ENCODE results near the gene MACF1.
A peak's percentile ranks its signal among the peaks of the same experiment; 100 is the strongest.
"Not testable (repeated sequence)": the region's sequence is repeated elsewhere in the genome, so short reads cannot be mapped to it uniquely, and the experiment has no call there.

The MACF1 gene

DNA sequence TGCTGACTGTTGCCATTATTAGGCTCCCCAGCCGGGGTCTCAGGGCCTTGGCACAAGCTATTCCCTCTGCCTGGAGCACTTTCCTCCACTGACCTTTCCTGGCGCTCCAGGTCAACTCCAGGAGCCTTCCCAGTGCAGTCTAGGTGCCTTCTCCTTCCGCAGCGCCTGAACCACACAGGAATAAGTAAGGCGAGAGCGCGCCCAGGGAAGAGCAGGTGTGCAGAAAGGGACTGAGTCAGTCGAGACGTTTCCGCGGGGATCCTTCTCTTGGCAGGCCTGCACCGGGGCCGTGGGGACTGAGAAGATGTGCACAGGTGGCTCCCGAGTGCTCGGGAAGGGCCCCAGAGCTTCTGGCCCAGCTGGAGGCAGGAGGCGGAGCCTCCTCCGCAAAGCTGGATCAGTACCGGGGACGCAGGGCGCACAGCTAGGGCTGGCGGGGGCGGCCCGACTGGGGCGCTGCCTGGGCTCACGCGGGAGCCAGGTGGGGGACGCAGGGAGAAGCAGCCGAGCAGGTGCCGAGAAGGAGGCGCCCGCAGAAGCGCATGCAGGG lies 286.2 kb downstream of the MACF1 start:
- no peak for DNase-seq (ENCODE audit: low read depth in 2 of 3, low spot score in 1 of 3)

DNA sequence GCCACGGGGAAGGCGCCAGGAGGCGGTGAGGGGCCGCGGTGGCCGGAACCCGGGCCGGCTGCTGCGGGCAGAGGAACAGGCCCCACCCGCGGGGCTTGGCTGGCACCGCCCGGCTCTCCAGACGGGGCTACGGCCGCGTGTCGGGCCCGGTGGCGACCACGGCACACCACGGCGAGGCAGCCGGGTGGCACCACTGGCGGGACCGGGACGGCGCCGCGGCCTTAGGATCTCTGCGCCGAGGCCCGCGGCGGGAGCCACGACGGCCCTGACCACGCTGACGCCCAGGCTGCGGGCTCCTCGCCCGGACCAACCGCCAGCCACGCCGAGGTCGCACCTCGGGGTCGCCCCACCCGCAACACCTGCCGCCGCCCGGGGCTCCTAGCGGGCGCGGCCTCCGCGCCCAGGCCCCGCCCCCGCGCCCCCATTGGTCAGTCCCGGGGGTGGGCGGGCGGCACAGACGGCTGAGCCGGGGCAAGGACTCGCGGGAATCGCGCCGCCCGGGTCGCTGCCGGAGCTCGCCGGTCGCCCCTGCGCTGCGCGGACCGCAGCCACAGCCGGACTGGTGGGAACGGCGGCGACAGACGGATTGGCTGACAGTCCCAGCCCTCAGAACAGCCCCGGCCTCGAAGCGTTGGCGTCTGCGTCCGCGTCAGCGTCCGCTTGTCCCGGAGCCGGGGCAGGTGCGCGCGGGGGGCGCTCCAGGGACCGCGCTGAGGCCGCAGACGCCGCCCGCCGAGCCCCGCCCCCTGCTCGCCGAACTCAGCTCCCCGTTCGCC lies 286.8 kb downstream of the MACF1 start, which contains the start of gene BMP8A:
Gene BMP8A (plus strand): TSS at position 491 of the 776 bp plus-strand sequence. CDS start 356 bp downstream, outside the sequence.
- DNase-seq (ENCODE audit: low read depth in 2 of 3, low spot score in 1 of 3) = peak; percentile 15 to 57 (median 40)

DNA sequence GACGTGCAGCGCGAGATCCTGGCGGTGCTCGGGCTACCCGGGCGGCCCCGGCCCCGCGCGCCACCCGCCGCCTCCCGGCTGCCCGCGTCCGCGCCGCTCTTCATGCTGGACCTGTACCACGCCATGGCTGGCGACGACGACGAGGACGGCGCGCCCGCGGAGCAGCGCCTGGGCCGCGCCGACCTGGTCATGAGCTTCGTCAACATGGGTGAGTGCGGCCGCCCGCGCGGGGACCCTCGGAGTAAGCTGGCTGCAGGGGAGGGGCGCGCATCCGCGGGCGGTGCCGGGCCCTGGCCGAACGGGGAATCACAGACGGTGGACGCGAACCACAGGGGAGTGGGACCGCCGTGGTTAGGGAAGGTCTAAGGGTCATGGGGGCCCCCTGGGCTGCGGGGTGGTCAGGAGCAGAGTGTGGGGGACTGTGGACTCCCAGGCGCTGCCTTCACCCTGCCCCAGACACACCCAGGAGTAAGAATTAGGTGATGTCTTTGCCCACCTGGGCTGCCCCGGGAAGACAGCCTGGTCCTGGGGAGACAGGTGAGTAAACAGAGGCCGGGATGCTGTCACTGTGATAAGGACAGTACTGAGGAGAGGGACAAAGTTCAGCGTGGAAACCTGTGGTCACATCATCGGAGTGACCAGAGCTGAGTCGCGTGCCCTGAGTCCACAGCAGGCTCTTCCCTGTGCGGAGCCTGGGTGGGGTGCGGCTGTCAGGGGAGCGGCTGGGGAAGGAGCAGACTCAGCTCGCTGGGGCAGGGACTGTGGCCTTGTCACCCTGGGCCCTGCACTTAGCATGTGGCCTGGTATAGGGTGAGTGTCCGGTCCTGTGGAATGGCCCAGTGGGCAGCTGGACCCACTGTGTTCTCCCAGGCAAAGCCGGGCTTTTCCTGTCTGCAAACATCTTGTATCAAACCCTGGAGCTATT lies 287.9 kb downstream of the MACF1 start:
- not testable (repeated sequence) for DNase-seq (ENCODE audit: low read depth in 2 of 3, low spot score in 1 of 3)

DNA sequence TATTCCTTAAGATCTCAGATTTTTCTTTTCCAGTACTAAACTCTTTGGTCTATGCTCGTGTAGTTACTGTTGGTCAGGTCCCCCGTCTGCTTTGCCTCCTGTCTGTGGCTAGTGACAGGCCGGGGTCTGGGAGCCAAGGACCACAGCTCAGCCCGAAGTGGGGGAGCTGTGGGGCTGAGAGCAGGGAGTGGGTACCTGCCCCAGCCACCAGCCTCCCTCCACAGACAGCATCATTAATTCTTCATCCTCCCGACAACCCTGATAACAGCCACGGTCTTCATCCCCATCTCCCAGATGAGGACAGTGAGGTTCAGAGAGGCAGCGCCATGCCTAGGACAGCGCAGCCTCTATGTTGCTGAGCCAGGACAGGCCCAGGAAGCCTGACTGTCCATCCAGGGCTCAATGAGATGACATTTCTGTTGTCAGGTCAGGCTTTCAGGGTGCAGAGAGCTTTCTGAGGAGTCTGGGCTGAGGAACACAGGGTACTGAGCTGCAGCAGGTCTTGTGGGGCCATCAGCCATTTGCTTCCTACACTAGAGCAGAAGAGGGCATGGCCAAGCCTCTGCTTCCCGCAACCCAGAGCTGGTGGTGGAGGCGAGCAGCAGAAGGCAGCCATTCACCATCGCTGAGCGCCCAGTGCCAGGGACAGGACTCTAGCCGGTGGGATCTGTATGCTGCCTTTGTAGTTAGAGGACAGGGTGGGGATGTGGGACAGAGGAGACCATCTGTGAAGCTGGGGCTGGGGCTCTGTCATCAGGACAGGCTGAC lies 288.7 kb downstream of the MACF1 start:
- DNase-seq (ENCODE audit: low read depth in 2 of 3, low spot score in 1 of 3) = not testable (repeated sequence)

DNA sequence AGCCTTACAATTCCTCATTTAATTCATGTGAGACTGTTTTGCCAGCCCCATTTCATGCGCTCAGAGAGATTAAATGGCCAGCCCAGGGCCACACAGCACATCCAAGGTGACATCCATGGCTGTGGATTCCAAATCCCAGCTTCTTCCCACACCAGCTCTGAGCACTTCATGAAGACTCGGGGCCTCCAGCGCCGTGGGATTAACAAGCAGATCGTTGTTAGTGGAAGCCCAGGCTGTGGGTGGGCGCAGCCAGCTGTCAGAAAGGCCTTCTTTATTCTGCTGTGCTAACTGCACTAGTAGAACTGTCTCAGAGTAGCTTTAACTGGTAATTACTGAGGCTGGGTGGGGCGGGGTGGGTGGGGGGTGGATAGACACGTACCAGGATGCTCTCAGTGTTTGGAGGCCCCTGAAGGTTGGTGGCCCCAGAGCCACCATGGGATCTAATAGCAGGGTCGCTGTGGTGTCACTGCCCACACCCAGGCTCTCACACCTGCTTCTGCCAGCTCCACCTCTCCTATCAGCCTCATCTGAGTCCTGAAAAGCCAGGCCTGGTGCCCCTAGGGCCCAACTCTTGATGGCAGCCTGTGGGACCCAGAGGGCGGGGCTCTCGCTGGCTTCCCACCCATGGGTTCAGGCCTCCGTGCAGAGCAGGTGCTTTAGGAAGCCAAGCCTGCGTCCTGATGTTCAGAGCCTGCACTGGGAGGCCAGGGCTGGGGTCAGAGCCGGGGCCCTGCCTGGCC lies 290.3 kb downstream of the MACF1 start:
- no peak for DNase-seq (ENCODE audit: low read depth in 2 of 3, low spot score in 1 of 3)

DNA sequence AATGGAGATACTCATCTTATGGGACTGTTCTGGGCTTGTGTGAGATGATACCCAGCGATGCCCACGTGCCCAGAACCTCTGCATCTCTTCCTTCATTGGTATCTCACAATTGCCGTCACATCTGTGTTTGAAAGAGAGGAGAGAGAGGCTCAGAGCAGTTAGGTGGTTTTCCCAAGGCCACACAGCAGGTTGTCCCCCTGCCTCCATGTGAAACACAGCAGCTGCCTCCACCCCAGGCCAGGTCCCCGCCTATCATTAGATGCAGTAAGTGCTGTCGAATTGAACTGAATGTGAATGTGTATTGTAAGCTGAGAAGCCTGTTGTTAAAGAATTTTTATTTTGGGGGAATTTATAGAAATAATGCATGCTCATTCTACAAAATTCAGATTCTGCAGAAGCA lies 292.0 kb downstream of the MACF1 start:
- DNase-seq (ENCODE audit: low read depth in 2 of 3, low spot score in 1 of 3) = not testable (repeated sequence)

DNA sequence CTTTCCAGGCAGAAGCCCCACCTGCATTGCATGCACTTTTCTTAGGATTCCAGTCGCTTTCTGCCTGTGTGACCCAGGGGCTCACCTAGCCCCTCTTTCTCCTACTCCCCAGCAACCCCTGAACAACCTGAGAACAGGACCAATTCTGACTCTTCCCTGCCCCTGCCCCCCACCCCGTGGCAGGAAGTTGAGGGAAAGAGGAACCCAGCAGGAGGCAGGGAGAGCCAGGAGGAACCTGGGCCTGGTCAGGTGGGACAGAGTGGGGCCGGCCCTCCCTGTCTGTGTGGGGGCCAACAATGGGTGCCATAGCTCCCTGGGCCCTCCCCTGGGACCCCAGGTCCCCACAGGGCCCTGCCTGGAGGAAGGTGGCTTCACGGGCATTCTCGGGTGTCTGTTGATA lies 293.1 kb downstream of the MACF1 start:
- DNase-seq (ENCODE audit: low read depth in 2 of 3, low spot score in 1 of 3) = no peak

DNA sequence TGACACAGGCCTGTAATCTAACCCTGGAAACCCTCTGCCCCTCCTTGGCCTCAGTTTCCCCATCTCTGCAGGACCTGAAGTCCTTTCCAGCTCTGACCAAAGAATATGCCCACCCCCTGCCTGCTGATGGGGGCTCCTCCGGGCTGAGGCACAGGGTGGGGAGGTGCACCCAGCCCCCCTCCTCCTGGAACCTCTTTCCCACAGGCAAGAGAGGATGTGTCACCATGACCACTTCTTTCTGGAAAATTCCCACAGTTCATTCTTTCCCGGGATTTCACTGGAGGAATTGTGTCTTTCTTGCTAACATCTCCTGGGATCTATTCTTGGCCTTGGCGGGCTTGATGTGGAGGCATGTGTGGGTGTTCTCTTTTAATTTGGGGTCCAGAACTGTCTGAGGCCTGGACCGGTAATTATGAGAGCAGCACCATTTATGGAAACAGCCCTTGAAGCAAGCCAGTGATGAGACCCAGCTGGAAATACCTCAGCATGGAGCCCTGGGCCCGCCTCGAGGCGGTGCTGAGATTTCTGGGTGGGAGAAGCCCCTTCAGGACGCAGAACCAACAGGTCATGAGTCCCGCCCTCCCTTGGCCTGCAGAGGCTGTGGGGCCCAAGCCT lies 293.7 kb downstream of the MACF1 start:
- not testable (repeated sequence) for DNase-seq (ENCODE audit: low read depth in 2 of 3, low spot score in 1 of 3)

DNA sequence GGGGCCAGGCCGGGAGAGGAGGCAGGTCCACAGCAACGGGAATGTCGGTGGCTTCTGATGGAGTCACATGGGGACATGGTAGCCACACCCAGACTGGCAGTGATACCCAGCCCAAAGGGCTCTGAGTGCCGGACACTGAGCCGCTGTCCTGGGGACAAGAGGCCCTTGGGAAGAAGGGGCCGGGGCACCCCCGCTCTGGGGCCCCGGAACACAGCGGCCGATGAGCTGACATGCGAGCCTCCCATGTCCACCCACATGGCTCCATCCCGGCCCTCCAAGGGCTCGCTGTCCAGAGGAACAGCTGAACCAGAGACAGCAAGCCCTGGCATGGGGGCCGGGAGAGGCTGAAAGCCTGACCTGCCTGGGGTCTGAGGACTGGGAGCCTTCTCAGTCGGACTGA lies 294.3 kb downstream of the MACF1 start:
- not testable (repeated sequence) for DNase-seq (ENCODE audit: low read depth in 2 of 3, low spot score in 1 of 3)

DNA sequence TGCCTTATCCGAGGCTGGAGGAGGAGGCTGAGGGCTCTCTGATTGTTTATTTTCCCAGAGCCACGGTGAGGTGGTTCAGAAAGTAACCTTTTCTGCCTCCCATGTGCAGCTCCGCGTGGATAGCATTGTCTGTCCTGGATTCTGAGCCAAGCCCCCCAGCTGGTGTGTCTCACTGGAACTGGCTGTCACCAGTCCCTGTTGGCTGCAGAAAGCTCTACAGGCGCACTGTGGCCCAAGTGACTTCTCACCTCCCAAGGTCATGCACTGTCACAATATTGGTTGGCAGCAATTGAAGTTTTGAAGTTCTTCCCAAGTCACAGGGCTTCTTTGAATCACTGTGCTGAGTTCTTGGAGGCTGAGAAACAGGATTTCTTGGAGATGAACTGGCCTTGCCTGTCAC lies 295.2 kb downstream of the MACF1 start:
- no peak for DNase-seq (ENCODE audit: low read depth in 2 of 3, low spot score in 1 of 3)

DNA sequence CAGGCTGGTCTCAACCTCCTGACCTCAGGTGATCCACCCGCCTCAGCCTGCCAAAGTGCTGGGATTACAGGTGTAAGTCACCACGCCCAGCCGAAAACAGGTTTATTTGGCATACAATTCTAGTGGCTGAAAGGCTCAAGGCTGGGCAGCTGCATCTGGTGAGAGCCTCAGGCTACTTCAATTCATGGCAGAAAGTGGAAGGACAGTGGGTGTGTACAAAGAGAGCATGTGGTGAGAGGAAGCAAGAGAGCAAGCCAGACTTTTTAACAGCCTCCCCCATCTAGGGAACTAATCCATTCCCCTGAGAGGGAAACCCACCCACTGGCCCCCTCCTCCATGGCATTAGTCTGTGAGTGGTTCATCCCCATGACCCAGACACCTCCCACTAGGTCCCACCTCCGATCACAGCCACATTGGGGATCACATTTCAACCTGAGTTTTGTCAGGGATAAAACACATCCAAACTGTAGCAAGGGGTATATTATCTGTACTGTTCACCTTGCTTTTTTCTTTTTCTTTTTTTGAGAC lies 296.4 kb downstream of the MACF1 start:
- DNase-seq (ENCODE audit: low read depth in 2 of 3, low spot score in 1 of 3) = no peak

DNA sequence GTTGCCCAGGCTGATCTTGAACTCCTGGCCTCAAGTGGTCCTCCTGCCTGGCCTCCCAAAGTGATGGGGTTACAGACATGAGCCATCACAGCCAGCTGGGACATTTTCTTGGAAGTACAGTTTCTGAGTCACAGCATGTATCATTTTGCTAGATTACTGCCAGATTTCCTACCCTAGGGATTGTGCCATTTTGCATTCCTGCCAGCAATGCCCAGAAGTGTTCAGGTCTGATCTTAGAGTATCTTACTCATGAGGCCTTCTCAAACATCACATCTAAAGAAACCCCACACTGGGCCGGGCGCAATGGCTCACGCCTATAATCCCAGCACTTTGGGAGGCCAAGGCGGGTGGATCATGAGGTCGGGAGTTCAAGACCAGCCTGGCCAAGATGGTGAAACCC lies 297.2 kb downstream of the MACF1 start:
- DNase-seq (ENCODE audit: low read depth in 2 of 3, low spot score in 1 of 3) = no peak

DNA sequence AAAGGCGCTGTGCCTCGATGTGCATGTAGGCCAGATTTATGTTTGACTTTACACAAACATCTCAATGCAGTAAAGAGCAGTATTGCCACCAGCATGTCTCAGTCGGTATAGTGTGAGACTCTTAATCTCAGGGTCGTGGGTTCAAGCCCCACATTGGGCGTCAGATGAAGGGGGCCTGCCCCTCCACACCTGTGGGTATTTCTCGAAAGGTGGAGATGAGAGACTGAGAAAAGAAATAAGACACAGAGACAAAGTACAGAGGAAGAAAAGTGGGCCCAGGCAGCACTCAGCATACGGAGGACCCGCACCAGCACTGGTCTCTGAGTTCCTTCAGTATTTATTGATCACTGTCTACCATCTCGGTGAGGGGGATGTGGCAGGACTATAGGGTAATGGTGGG lies 299.9 kb downstream of the MACF1 start:
- not testable (repeated sequence) for DNase-seq (ENCODE audit: low read depth in 2 of 3, low spot score in 1 of 3)

DNA sequence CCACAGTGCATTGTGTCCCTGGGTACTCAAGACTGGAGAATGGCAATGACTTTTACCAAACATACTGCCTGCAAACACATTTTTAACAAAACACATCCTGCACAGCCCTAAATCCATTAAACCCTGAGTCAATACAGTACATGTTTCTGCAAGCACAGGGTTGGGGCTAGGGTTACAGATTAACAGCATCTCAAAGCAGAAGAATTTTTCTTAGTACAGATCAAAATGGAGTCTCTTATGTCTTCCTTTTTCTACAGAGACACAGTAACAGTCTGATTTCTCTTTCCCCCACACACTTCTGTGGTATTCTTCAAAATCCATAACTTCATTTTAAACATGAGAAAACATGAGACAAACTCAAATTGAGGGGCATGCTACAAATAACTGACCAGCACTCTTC lies 300.8 kb downstream of the MACF1 start:
- DNase-seq (ENCODE audit: low read depth in 2 of 3, low spot score in 1 of 3) = no peak

DNA sequence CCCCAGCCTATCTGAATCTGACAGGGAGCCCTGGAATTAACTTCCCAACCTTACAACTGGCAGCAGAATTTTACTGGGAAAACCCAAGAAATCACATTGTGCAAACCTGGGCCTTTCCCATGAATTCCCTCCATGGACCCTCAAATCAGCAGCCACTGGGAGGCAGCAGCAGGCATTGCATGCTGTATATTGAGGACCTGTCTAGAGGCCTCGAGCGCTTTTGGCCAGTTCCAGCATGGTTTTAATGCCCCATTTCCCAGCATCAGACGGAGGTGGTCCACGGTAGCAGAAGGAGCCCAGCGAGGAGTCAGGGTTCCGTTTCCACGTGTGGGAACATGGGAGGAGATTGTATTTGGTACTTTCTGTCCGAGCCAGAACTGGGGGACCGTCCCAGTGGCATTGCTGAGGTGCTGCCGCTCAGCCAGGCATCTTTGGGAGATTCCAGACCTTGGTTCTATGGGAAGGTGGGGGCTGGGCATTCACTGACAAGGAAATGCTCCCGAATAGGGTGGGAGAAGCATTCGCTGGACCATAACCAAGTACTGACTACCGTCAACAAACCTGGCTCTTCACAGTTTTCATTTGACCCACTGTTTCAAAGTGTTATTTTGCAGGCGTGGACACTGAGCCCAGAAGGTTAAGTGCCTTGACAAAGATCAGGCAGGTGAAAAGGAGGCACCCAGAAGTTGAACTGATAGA lies 302.9 kb downstream of the MACF1 start:
- no peak for DNase-seq (ENCODE audit: low read depth in 2 of 3, low spot score in 1 of 3)

DNA sequence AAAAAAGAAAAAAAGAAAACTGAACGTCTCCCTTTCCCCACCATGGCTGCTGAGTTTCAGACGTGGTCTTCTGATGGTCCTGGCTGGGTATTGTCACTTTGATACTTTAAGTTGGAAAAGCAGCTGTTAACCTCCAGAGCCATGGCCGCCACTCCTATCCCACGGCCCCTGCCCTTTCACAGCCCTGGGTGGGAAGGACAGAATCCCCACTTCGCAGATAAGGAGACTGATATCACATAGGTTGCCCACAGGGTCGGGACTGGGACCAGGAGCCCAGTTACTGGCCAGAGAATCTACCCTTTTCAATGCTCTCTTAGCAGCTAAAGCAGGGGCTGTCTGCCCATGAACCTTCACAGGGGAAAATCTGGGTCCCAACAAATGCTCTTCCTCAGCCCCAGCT lies 303.8 kb downstream of the MACF1 start:
- no peak for DNase-seq (ENCODE audit: low read depth in 2 of 3, low spot score in 1 of 3)

DNA sequence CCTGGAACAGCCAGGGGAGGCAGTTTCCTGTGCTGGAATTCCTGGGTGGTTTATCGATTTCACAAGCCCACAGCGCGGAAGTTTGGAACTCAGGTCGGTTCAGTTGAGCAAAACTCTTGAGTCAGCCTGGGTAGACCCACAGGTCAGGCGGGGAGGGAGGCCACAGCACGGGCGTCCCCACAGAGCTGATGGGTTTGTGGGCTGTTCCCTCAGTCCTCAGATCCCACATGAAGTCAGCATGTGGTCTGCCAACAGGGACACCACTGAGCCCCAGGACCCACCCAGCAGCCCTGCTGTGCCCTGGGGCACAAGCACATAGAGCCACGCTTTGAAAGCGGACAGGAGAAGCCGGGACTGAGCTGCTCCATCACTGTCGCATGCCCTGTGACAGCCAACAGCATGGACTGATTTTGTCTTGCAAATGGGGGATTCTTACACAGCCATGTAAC lies 304.4 kb downstream of the MACF1 start:
- no peak for DNase-seq (ENCODE audit: low read depth in 2 of 3, low spot score in 1 of 3)

DNA sequence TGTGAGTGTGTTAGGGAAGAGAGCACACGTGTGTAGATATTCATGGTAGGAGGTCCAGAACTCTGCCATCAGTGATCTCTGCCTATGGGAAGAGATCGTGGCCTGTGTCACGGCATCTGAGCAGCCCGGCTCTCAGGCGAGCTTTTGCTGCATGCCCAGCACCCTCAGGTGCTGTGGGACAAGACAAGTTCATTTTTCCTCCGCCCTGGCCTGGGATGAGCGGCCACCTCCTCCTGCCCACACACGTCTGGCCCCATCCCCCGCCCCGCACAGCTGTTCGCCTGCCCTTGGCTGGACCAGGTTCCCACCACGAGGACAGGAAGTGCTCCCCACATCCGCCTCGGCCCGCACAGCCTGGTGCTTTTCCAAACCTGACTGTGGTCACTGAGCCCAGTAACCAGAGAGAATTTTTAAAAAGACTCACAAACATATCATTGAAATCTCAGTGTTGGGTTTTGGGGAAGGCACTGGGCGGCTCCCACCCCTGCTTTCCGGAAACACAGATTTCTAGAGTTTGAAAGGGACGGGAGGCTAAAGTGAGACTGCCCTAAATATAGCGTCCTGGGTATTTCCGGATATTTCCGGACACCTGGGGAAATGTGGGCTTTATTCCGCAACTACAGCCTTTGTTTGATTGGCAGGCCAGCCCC lies 305.0 kb downstream of the MACF1 start:
- no peak for DNase-seq (ENCODE audit: low read depth in 2 of 3, low spot score in 1 of 3)
